Activated T-cell treated with anti-CD3 and anti-CD28 coated beads, Interleukin-2, amount 50 U/mL, for 24 hours (primary cell): ENCODE measurements around the gene MAU2.

ENCODE experiments used
- DNase-seq: peaks from one replicate; pipeline ENCODE4 v3.0.0-alpha.2; 2020
- H3K27ac Mint-ChIP-seq: 2 replicates; pipeline ENCODE4 v1.8.0; 2020; ENCODE audit warnings: mild to moderate bottlenecking, mixed read lengths
- H3K27me3 Mint-ChIP-seq: 2 replicates; pipeline ENCODE4 v1.8.0; 2020; ENCODE audit warnings: mixed read lengths
- H3K36me3 Mint-ChIP-seq: 2 replicates; pipeline ENCODE4 v1.8.0; 2020; ENCODE audit warnings: low read depth, mixed read lengths
- H3K4me1 Mint-ChIP-seq: 2 replicates; pipeline ENCODE4 v1.8.0; 2020; ENCODE audit warnings: low read depth, mixed read lengths
- H3K4me3 Mint-ChIP-seq: 2 replicates; pipeline ENCODE4 v1.8.0; 2020; ENCODE audit warnings: mild to moderate bottlenecking, moderate library complexity, mixed read lengths
- H3K9me3 Mint-ChIP-seq: 2 replicates; pipeline ENCODE4 v1.8.0; 2020; ENCODE audit warnings: mixed read lengths

The MAU2 gene

DNA sequence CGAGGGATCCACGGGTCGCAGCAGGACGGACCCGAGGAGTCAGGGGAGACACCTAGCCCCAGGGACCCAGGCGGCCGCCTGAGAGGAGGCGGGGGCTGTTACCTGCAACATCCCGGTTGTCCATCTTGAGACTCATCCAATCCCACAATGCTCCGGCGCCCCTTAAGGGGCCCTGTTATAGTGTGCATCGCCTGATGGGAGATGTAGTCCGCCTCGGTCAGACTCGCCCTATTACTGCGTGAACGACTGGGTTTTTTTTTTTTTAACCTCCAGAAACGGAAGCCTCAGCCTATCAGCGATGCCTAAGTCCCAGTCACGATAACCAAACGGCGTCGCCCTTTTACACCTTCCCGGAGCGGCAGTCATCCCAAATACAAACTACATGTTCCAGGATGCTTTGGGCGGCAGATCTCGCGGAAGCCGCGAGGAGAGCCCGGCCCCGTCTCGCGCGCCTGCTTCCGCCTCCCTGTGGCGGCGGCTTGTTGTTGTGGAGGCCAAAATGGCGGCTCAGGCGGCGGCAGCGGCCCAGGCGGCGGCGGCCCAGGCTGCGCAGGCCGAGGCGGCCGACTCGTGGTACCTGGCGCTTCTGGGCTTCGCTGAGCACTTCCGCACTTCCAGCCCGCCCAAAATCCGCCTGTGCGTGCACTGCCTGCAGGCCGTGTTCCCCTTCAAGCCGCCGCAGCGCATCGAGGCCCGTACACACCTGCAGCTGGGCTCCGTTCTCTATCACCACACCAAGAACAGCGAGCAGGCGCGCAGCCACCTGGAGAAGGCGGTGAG lies at the start of gene MAU2, which contains the start of gene SUGP1:
Gene MAU2, plus strand, starts transcription at position 469 of the 780 bp plus-strand sequence. Its CDS starts 31 bp downstream, at position 500.
Gene SUGP1, minus strand, starts transcription at position 149 of the 780 bp plus-strand sequence. Its CDS starts 13 bp downstream, at position 136.
- Mint-ChIP-seq H3K27ac (peak within 1 kb of the TSS; percentile 100), H3K9me3 (no peaks in the 10 kb centered on the region), H3K4me3 (peak within 1 kb of the TSS; percentile 94), H3K36me3 (peaks cover 57% of the 10 kb centered on the region), H3K27me3 (no peaks in the 10 kb centered on the region), H3K4me1 (peaks cover 50% of the 10 kb centered on the region)
- peak; percentile 90 for DNase-seq

GRCh38 chr19:19271828-19272599 lies 48.6 kb upstream of the MAU2 start:
- peaks cover 14% of the 10 kb centered on the region for H3K36me3 Mint-ChIP-seq
- DNase-seq: no peak
- H3K4me3 Mint-ChIP-seq: no peak overlapping the region
- H3K4me1 Mint-ChIP-seq: peaks cover 11% of the 10 kb centered on the region
- H3K9me3 Mint-ChIP-seq: no peaks in the 10 kb centered on the region
- H3K27ac Mint-ChIP-seq: no peak overlapping the region
- H3K27me3 Mint-ChIP-seq: peaks cover 22% of the 10 kb centered on the region

- no peaks in the 10 kb centered on the region for H3K9me3 Mint-ChIP-seq
- peaks cover 11% of the 10 kb centered on the region for H3K4me1 Mint-ChIP-seq
Observed at GRCh38 chr19:19274146-19274545, 46.5 kb upstream of the MAU2 start.

DNA sequence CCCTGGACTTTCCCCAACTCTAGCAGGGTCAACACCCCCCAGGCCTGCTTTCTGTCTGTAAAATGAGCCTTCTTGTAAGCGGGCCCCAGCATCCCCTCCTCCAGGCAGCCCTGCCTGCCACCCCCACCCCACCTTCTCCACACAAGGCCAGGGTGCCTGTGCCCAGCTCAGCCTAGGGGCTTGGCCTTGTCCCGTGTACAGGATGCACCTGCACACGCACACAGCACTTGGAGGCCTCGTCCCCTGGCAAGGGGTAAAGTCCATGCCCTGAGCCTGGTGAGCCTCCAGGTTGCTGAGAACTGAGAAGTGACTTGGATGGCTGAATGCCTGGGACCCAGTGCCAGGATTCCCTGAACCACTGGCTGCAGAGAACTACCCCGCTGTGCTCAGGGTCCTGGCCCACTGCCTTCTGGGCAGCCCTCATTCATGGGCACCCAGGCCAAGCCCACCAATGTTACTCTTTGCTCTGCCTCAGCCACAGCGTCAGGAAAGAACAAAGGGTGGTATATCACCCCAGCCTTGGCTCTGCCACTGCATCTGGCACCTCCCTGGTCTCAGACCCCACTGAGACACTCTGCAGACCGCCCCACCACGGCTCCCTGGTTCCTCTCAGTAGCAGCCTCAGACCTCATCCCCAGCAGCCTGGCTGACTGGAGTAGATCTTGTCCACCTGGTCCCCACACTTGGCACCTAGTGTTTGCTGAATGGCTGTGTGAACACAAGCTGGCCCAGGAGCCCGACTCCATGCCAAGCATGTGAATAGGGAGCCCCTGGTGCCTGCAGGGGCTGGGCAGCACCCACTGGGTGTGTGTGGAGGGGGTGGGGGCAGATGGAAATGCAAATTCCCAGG lies 45.7 kb upstream of the MAU2 start:
- Mint-ChIP-seq H3K27ac (no peak overlapping the region), H3K36me3 (peaks cover 42% of the 10 kb centered on the region), H3K9me3 (no peaks in the 10 kb centered on the region), H3K4me3 (no peak overlapping the region), H3K4me1 (peaks cover 11% of the 10 kb centered on the region), H3K27me3 (peaks cover 22% of the 10 kb centered on the region)
- DNase-seq: no peak

More at GRCh38 chr19:19274146-19274545, 46.5 kb upstream of the MAU2 start:
- H3K27me3 Mint-ChIP-seq: peaks cover 22% of the 10 kb centered on the region
- peaks cover 34% of the 10 kb centered on the region for H3K36me3 Mint-ChIP-seq
- DNase-seq: no peak
- no peak overlapping the region for H3K27ac Mint-ChIP-seq
- no peak overlapping the region for H3K4me3 Mint-ChIP-seq

GRCh38 chr19:19276386-19276785 lies 44.2 kb upstream of the MAU2 start:
- H3K27me3 Mint-ChIP-seq: peaks cover 22% of the 10 kb centered on the region
- H3K9me3 Mint-ChIP-seq: no peaks in the 10 kb centered on the region
- H3K36me3 Mint-ChIP-seq: peaks cover 56% of the 10 kb centered on the region
- H3K4me3 Mint-ChIP-seq: no peak overlapping the region
- no peak overlapping the region for H3K27ac Mint-ChIP-seq
- DNase-seq: no peak
- H3K4me1 Mint-ChIP-seq: peaks cover 11% of the 10 kb centered on the region

DNA sequence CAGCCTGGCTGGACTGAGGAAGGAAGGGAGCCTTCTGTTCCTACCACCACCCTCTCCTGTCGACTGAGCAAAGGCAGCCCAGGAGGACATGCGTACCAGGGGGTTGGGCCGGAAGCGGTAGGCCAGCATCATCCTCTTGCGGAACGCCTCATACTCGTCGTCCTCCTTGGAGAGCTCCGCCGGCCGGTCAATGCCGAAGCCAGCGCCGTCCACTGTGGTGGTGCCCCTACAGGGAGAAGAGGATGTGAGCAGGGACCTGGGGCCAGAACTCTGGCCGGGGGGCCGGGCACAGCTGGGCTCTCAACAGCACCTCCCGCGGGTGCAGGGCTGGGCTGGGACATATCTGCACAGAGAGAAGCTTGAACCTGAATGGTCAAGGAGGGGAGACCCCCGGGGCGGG lies 43.8 kb upstream of the MAU2 start:
- no peak overlapping the region for H3K27ac Mint-ChIP-seq
- H3K4me3 Mint-ChIP-seq: no peak overlapping the region
- peaks cover 11% of the 10 kb centered on the region for H3K4me1 Mint-ChIP-seq
- no peak for DNase-seq
- no peaks in the 10 kb centered on the region for H3K9me3 Mint-ChIP-seq
- peaks cover 20% of the 10 kb centered on the region for H3K27me3 Mint-ChIP-seq
- H3K36me3 Mint-ChIP-seq: peaks cover 61% of the 10 kb centered on the region

GRCh38 chr19:19278315-19278714 lies 42.3 kb upstream of the MAU2 start:
- peaks cover 72% of the 10 kb centered on the region for H3K36me3 Mint-ChIP-seq
- H3K4me3 Mint-ChIP-seq: no peak overlapping the region

GRCh38 chr19:19279062-19279612 lies 41.5 kb upstream of the MAU2 start:
- H3K4me3 Mint-ChIP-seq: no peak overlapping the region
- H3K36me3 Mint-ChIP-seq: peaks cover 80% of the 10 kb centered on the region
- H3K9me3 Mint-ChIP-seq: no peaks in the 10 kb centered on the region
- no peak for DNase-seq
- peaks cover under 1% of the 10 kb centered on the region for H3K4me1 Mint-ChIP-seq
- no peak overlapping the region for H3K27ac Mint-ChIP-seq
- H3K27me3 Mint-ChIP-seq: peaks cover 4% of the 10 kb centered on the region

More at GRCh38 chr19:19278315-19278714, 42.3 kb upstream of the MAU2 start:
- Mint-ChIP-seq H3K27ac (no peak overlapping the region), H3K9me3 (no peaks in the 10 kb centered on the region), H3K27me3 (peaks cover 12% of the 10 kb centered on the region), H3K4me1 (peaks cover 9% of the 10 kb centered on the region)
- no peak for DNase-seq

GRCh38 chr19:19279853-19280252 lies 40.8 kb upstream of the MAU2 start:
- H3K4me1 Mint-ChIP-seq: no peaks in the 10 kb centered on the region
- no peak overlapping the region for H3K27ac Mint-ChIP-seq
- no peak for DNase-seq
- H3K4me3 Mint-ChIP-seq: no peak overlapping the region
- H3K27me3 Mint-ChIP-seq: no peaks in the 10 kb centered on the region
- peaks cover 85% of the 10 kb centered on the region for H3K36me3 Mint-ChIP-seq
- H3K9me3 Mint-ChIP-seq: no peaks in the 10 kb centered on the region

- Mint-ChIP-seq H3K4me1 (no peaks in the 10 kb centered on the region), H3K27ac (no peak overlapping the region), H3K4me3 (no peak overlapping the region), H3K9me3 (no peaks in the 10 kb centered on the region), H3K36me3 (peaks cover 87% of the 10 kb centered on the region), H3K27me3 (no peaks in the 10 kb centered on the region)
- no peak for DNase-seq
Observed at GRCh38 chr19:19280561-19280960, 40.1 kb upstream of the MAU2 start.

DNA sequence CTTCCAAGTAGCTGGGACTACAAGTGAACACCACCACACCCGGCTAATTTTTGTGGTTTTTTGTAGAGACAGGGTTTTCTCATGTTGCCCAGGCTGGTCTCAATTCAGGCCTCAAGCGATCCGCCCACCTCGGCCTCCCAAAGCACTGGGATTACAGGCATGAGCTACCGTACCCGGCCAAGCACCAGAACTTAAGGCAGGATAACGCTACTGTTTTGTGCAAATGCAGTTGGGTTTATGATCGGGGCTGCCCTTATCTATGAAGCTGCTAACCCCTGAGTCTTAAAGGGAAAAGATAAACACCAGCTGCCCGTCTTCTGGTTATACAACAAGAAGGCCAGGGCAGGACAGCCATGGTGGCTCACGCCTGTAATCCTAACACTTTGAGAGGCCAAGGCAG lies 34.9 kb upstream of the MAU2 start:
- no peaks in the 10 kb centered on the region for H3K27me3 Mint-ChIP-seq
- H3K36me3 Mint-ChIP-seq: peaks cover 76% of the 10 kb centered on the region
- no peaks in the 10 kb centered on the region for H3K9me3 Mint-ChIP-seq
- no peaks in the 10 kb centered on the region for H3K4me1 Mint-ChIP-seq
- no peak overlapping the region for H3K4me3 Mint-ChIP-seq
- no peak overlapping the region for H3K27ac Mint-ChIP-seq
- no peak for DNase-seq

DNA sequence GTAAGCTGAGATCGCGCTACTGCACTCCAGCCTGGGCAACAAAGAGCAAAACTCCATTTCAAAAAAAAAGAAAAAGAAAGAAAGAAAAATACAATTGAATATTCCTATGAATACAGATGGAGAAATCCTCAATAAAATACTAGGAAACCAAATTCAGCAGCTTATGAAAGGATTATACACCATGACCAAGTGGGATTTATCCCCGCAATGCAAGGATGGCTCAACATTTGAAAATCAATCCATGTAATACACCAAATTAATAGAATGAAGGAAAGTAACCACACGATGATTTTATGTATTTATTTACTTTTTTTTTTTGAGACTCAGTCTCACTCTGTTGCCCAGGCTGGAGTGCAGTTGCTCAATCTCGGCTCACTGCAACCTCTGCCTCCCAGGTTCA lies 28.0 kb upstream of the MAU2 start:
- H3K4me3 Mint-ChIP-seq: no peak overlapping the region
- no peak overlapping the region for H3K27ac Mint-ChIP-seq
- H3K4me1 Mint-ChIP-seq: no peaks in the 10 kb centered on the region
- no peak for DNase-seq
- no peaks in the 10 kb centered on the region for H3K27me3 Mint-ChIP-seq
- peaks cover 86% of the 10 kb centered on the region for H3K36me3 Mint-ChIP-seq
- peaks cover 3% of the 10 kb centered on the region for H3K9me3 Mint-ChIP-seq

DNA sequence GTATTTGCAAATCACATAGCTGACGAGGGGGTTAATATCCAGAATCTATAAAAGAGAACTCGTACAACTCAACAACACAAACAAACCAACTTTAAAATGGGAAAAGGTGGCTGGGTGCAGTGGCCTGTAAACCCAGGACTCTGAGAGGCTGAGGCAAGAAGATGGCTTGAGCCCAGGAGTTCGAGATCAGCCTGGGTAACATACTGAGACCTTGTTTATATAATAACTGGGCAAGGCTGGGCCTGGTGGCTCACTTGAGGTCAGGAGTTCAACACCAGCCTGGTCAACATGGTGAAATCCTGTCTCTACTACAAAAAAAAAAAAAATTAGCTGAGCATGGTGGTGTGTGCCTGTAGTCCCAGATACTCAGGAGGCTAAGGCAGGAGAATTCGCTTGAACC lies 25.7 kb upstream of the MAU2 start:
- Mint-ChIP-seq H3K4me3 (no peak overlapping the region), H3K27ac (no peak overlapping the region), H3K9me3 (peaks cover 3% of the 10 kb centered on the region), H3K27me3 (no peaks in the 10 kb centered on the region), H3K36me3 (peaks cover 84% of the 10 kb centered on the region), H3K4me1 (no peaks in the 10 kb centered on the region)
- no peak for DNase-seq
